Measurements from ENCODE around the gene ABHD6.

The ABHD6 gene

DNA sequence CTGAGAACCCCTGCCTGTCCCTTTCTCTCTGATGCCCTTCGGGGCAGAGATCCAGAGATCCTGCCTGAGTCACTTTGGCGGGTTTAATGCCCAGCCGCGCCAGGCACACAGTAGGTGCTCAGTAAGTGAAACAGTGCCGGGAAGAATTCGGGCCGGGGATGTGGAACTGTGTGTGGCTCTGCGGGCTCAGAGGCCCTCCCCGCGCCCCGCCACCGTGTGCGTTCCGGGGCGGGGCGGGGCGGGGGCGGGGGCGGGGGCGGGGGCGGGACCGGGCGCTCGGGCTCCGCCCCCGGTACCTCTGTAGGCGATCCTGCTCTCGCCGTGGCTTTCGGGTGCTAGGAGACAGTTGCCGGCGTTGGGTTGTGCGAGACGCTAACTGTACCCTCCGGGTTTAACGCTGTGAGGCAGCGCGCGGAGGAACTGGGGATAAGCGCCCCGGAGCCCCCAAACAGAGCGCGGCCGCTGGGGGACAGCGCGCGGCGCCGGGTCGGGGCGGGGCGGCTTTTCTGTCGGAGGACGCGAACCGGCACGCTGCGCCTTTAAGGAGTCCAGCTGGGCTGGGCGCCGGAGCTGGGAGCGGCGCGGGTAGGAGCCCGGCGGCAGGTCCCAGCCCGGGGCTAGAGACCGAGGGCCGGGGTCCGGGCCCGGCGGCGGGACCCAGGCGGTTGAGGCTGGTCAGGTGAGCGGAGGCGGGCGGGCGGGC is at the start of gene ABHD6 (continued):
- TF ChIP-seq, protein P1, sequence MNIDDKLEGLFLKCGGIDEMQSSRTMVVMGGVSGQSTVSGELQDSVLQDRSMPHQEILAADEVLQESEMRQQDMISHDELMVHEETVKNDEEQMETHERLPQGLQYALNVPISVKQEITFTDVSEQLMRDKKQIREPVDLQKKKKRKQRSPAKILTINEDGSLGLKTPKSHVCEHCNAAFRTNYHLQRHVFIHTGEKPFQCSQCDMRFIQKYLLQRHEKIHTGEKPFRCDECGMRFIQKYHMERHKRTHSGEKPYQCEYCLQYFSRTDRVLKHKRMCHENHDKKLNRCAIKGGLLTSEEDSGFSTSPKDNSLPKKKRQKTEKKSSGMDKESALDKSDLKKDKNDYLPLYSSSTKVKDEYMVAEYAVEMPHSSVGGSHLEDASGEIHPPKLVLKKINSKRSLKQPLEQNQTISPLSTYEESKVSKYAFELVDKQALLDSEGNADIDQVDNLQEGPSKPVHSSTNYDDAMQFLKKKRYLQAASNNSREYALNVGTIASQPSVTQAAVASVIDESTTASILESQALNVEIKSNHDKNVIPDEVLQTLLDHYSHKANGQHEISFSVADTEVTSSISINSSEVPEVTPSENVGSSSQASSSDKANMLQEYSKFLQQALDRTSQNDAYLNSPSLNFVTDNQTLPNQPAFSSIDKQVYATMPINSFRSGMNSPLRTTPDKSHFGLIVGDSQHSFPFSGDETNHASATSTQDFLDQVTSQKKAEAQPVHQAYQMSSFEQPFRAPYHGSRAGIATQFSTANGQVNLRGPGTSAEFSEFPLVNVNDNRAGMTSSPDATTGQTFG (tag by site-specific recombination; IDR thresholded peaks at IDR 0.05; ENCODE audit: borderline replicate concordance), result no peak
- TF ChIP-seq MEIS1 (CRISPR knock-in tag; IDR thresholded peaks at IDR 0.05; ENCODE audit: borderline replicate concordance) (no peak), ZNF184 (tag by site-specific recombination; IDR thresholded peaks at IDR 0.05) (no peak), CTCF (tag by site-specific recombination; IDR thresholded peaks at IDR 0.05) (peak; percentile 66), MZF1 (tag by site-specific recombination; IDR thresholded peaks at IDR 0.05; ENCODE audit: borderline replicate concordance) (no peak), ZNF670 (tag by site-specific recombination; IDR thresholded peaks at IDR 0.05; ENCODE audit: low read depth) (no peak), IKZF3 (tag by site-specific recombination; IDR thresholded peaks at IDR 0.05) (no peak), SP7 (tag by site-specific recombination; IDR thresholded peaks at IDR 0.05) (no peak), SCRT2 (tag by site-specific recombination; IDR thresholded peaks at IDR 0.05) (no peak), ZNF16 (tag by site-specific recombination; IDR thresholded peaks at IDR 0.05; ENCODE audit: low read depth) (no peak), KLF9 (tag by site-specific recombination; IDR thresholded peaks at IDR 0.05; ENCODE audit: low read depth) (peak; percentile 83), ZSCAN30 (tag by site-specific recombination; IDR thresholded peaks at IDR 0.05) (peak; percentile 51; the same call in 1 of the 2 replicates), ZNF132 (tag by site-specific recombination; IDR thresholded peaks at IDR 0.05; ENCODE audit: borderline replicate concordance) (no peak), ZNF549 (tag by site-specific recombination; IDR thresholded peaks at IDR 0.05) (no peak), ZNF626 (tag by site-specific recombination; IDR thresholded peaks at IDR 0.05) (no peak), ZNF664 (tag by site-specific recombination; IDR thresholded peaks at IDR 0.05) (peak; percentile 90), ZBTB11 (tag by site-specific recombination; conservative IDR thresholded peaks at IDR 0.05; ENCODE audit: low read depth) (no peak), ZNF488 (tag by site-specific recombination; IDR thresholded peaks at IDR 0.05) (no peak), ZSCAN23 (tag by site-specific recombination; IDR thresholded peaks at IDR 0.05) (no peak)
- TF ChIP-seq, protein P2, sequence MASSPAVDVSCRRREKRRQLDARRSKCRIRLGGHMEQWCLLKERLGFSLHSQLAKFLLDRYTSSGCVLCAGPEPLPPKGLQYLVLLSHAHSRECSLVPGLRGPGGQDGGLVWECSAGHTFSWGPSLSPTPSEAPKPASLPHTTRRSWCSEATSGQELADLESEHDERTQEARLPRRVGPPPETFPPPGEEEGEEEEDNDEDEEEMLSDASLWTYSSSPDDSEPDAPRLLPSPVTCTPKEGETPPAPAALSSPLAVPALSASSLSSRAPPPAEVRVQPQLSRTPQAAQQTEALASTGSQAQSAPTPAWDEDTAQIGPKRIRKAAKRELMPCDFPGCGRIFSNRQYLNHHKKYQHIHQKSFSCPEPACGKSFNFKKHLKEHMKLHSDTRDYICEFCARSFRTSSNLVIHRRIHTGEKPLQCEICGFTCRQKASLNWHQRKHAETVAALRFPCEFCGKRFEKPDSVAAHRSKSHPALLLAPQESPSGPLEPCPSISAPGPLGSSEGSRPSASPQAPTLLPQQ (tag by site-specific recombination; IDR thresholded peaks at IDR 0.05), result 0 out of 2 replicates have a peak, but pooled peaks have one; percentile 23
- TF ChIP-seq, protein P3, sequence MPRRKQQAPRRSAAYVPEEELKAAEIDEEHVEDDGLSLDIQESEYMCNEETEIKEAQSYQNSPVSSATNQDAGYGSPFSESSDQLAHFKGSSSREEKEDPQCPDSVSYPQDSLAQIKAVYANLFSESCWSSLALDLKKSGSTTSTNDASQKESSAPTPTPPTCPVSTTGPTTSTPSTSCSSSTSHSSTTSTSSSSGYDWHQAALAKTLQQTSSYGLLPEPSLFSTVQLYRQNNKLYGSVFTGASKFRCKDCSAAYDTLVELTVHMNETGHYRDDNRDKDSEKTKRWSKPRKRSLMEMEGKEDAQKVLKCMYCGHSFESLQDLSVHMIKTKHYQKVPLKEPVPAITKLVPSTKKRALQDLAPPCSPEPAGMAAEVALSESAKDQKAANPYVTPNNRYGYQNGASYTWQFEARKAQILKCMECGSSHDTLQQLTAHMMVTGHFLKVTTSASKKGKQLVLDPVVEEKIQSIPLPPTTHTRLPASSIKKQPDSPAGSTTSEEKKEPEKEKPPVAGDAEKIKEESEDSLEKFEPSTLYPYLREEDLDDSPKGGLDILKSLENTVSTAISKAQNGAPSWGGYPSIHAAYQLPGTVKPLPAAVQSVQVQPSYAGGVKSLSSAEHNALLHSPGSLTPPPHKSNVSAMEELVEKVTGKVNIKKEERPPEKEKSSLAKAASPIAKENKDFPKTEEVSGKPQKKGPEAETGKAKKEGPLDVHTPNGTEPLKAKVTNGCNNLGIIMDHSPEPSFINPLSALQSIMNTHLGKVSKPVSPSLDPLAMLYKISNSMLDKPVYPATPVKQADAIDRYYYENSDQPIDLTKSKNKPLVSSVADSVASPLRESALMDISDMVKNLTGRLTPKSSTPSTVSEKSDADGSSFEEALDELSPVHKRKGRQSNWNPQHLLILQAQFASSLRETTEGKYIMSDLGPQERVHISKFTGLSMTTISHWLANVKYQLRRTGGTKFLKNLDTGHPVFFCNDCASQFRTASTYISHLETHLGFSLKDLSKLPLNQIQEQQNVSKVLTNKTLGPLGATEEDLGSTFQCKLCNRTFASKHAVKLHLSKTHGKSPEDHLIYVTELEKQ (tag by site-specific recombination; IDR thresholded peaks at IDR 0.05; ENCODE audit: borderline replicate concordance), result no peak
- TF ChIP-seq, protein P4, sequence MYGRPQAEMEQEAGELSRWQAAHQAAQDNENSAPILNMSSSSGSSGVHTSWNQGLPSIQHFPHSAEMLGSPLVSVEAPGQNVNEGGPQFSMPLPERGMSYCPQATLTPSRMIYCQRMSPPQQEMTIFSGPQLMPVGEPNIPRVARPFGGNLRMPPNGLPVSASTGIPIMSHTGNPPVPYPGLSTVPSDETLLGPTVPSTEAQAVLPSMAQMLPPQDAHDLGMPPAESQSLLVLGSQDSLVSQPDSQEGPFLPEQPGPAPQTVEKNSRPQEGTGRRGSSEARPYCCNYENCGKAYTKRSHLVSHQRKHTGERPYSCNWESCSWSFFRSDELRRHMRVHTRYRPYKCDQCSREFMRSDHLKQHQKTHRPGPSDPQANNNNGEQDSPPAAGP (tag by site-specific recombination; IDR thresholded peaks at IDR 0.05), result no peak

Measured in HEK293 (cell line).